Measurements from ENCODE around the gene M1AP. TPM values are rescaled to one million over a fixed set of nuclear protein-coding genes. Genes with fewer than 3 reads are reported as not detected.

The M1AP gene
- total and polyA plus RNA-seq, 2 of the 8 experiments (the other 6 are each of a cell fraction or from before 2014, with no cell fraction given): 4.8 TPM

GRCh38 chr2:74524005-74524404 is 124.1 kb downstream of the M1AP start:
- Histone ChIP-seq H4K8ac (ENCODE audit: extremely low read depth, insufficient read depth, low read length) (no peak overlapping the region), H2AFZ (ENCODE audit: low read length) (no peak overlapping the region), H3K4ac (replicated peaks; ENCODE audit: insufficient read length, low read depth, low read length) (no peak overlapping the region), H4K91ac (replicated peaks; ENCODE audit: insufficient read length, low read length) (no peak overlapping the region), H3K4me3 (ENCODE audit: extremely low read depth in 1 of 4, insufficient read depth in 2 of 4, low read depth in 3 of 4, low read length in 4 of 4) (no peak overlapping the region), H3K14ac (ENCODE audit: insufficient read length) (no peak overlapping the region), H2BK12ac (ENCODE audit: low read depth, low read length) (no peak overlapping the region), H2BK5ac (ENCODE audit: low read depth, low read length) (no peak overlapping the region), H3K36me3 (ENCODE audit: control insufficient read depth in 2 of 4, insufficient read depth in 4 of 4, low read length in 3 of 4) (peaks cover 5 to 18% (median 13%) of the 10 kb centered on the region in 4 experiments; a peak in 6 of 8 replicates), H3K9me3 (ENCODE audit: insufficient read depth in 2 of 2, low read depth in 1 of 2, low read length in 1 of 2) (no peaks in the 10 kb centered on the region), H2BK15ac (ENCODE audit: low read length) (no peak overlapping the region), H3K79me1 (ENCODE audit: low read depth, low read length) (peaks cover 8% of the 10 kb centered on the region), H3K4me1 (replicated peaks in 1 of 4; ENCODE audit: control insufficient read depth in 3 of 4, insufficient read depth in 4 of 4, low read length in 3 of 4) (peaks cover 0 to 7% (median under 1%) of the 10 kb centered on the region in 4 experiments; a peak in 2 of 7 replicates), H3K18ac (ENCODE audit: extremely low read depth, low read length) (no peak overlapping the region), H4K5ac (ENCODE audit: insufficient read length, low read depth, low read length) (no peak overlapping the region), H3K4me2 (ENCODE audit: insufficient read depth in 1 of 2, low read depth in 2 of 2, low read length in 2 of 2) (no peak overlapping the region), H4K20me1 (replicated peaks in 1 of 2; ENCODE audit: control insufficient read depth in 1 of 2, insufficient read depth in 2 of 2, low read length in 2 of 2) (peaks cover 0 to 3% of the 10 kb centered on the region in 2 experiments), H3K56ac (replicated peaks; ENCODE audit: insufficient read length, low read depth, low read length) (no peak overlapping the region), H2BK20ac (ENCODE audit: low read length) (no peak overlapping the region), H3K79me2 (ENCODE audit: control insufficient read depth in 1 of 2, insufficient read depth in 2 of 2, low read length in 2 of 2) (peaks cover 0 to 15% of the 10 kb centered on the region in 2 experiments; a peak in 2 of 4 replicates), H3K23me2 (ENCODE audit: low read depth, low read length) (peaks cover 2% of the 10 kb centered on the region; the same call in 1 of the 2 replicates), H3K27me3 (replicated peaks in 1 of 4; ENCODE audit: control insufficient read depth in 3 of 4, extremely low read depth in 1 of 4, insufficient read depth in 3 of 4, low read length in 3 of 4) (peaks cover 2 to 24% (median 15%) of the 10 kb centered on the region in 4 experiments), H2BK120ac (replicated peaks; ENCODE audit: low read depth, low read length) (no peak overlapping the region), H2AK5ac (ENCODE audit: low read depth, low read length) (no peak overlapping the region), H3K9ac (replicated peaks in 1 of 4; ENCODE audit: extremely low read depth in 1 of 4, low read depth in 3 of 4, low read length in 3 of 4) (no peak overlapping the region), H3K27ac (ENCODE audit: low read depth, low read length) (no peak overlapping the region), H3K23ac (ENCODE audit: insufficient read length) (no peak overlapping the region)
- 85% methylated on average over 9 of the region's 9 CpGs; no CpG with 5 or more reads in 1 of the 2 experiments for WGBS, 2 experiments (ENCODE audit: extremely low coverage in 1 of 2, insufficient coverage in 1 of 2, insufficient read length in 1 of 2, insufficient replicate concordance in 2 of 2, low coverage in 1 of 2, low lambda C conversion rate in 2 of 2, missing lambda C conversion rate in 1 of 2)
- FAIRE-seq (no peak), DNase-seq (ENCODE audit: low read depth in 1 of 2, low spot score in 2 of 2) (no peak)
- POLR2A ChIA-PET (ENCODE audit: partially characterized antibody): interaction anchor here (0.9 kb wide), 1 partner anchor 24 kb away, joined by 3 read pairs; no protein-coding TSS in a partner anchor
- CTCF ChIA-PET (ENCODE audit: partially characterized antibody): interaction anchor here (0.7 kb wide), 1 partner anchor 26 kb away, joined by 3 read pairs; no protein-coding TSS in a partner anchor
- TF ChIP-seq TBP (IDR thresholded peaks at IDR 0.05; ENCODE audit: low read depth, low read length) (no peak), NANOG (IDR thresholded peaks at IDR 0.05; ENCODE audit: insufficient read depth, low read depth, low read length, poor library complexity, severe bottlenecking) (no peak), BCL11A (IDR thresholded peaks at IDR 0.05; ENCODE audit: low read depth in 2 of 2, low read length in 2 of 2) (no peak), RFX5 (IDR thresholded peaks at IDR 0.05; ENCODE audit: borderline replicate concordance, low read depth, low read length) (no peak), SUZ12 (IDR thresholded peaks at IDR 0.05; ENCODE audit: low read length) (no peak), CBX5 (IDR thresholded peaks at IDR 0.05; ENCODE audit: low read depth, low read length) (no peak), CBX8 (IDR thresholded peaks at IDR 0.05; ENCODE audit: borderline replicate concordance, low read depth, low read length) (no peak), RXRA (IDR thresholded peaks at IDR 0.05; ENCODE audit: insufficient read depth, low read depth, low read length) (no peak), TCF12 (IDR thresholded peaks at IDR 0.05; ENCODE audit: low read depth, low read length) (no peak), TEAD4 (IDR thresholded peaks at IDR 0.05; ENCODE audit: low read depth, low read length) (no peak), E2F6 (IDR thresholded peaks at IDR 0.05) (no peak), SP4 (IDR thresholded peaks at IDR 0.05; ENCODE audit: low read length) (no peak), CHD2 (IDR thresholded peaks at IDR 0.05; ENCODE audit: low read length) (no peak), ASH2L (IDR thresholded peaks at IDR 0.05; ENCODE audit: low read length) (no peak), BACH1 (IDR thresholded peaks at IDR 0.05; ENCODE audit: low read length) (no peak)
